Suprapubic skin (tissue), 4 donors: ENCODE results near the gene ADD3. TPM values are rescaled to one million over a fixed set of nuclear protein-coding genes. Genes with fewer than 3 reads are reported as not detected.

Experiments used
- DNase-seq, 2 donors: peaks; one replicate each; pipeline ENCODE4 v3.0.0-alpha.2; 2019; ENCODE audit warnings: low spot score in 2 of 2
- H3K27ac ChIP-seq: fragments of 200-600 bp; sonication (generic); one replicate; pipeline ENCODE4 v1.5.1; 2019
- H3K27me3 ChIP-seq: fragments of 200-600 bp; sonication (generic); one replicate; pipeline ENCODE4 v1.5.1; 2019
- H3K36me3 ChIP-seq: fragments of 200-600 bp; sonication (generic); one replicate; pipeline ENCODE4 v1.5.1; 2019
- H3K4me1 ChIP-seq: fragments of 200-600 bp; sonication (generic); one replicate; pipeline ENCODE4 v1.5.1; 2019
- H3K4me3 ChIP-seq: fragments of 200-600 bp; sonication (generic); one replicate; pipeline ENCODE4 v1.5.1; 2019; ENCODE audit warnings: mild to moderate bottlenecking
- H3K9me3 ChIP-seq: fragments of 200-600 bp; sonication (generic); one replicate; pipeline ENCODE4 v1.5.1; 2019
- EP300 ChIP-seq: sonication (generic); formaldehyde crosslinking; IDR thresholded peaks from one replicate; pipeline ENCODE4 v1.6.1; 2017; ENCODE audit warnings: antibody characterized with exemption
- POLR2A ChIP-seq, 2 donors: fragments of 450-650 bp; IDR thresholded peaks; one replicate each; pipeline ENCODE4 v1.6.1; 2017; ENCODE audit warnings: antibody characterized with exemption in 2 of 2, mild to moderate bottlenecking in 2 of 2, moderate library complexity in 2 of 2
- POLR2AphosphoS5 ChIP-seq, 3 donors: sonication (generic); formaldehyde crosslinking; IDR thresholded peaks; one replicate each; pipeline ENCODE4 v1.6.1; 2017; ENCODE audit warnings: antibody characterized with exemption in 3 of 3
- WGBS: methylation state at CpG from one replicate; pipeline ENCODE4 v1.1.5; 2018; 5-methylcytosine and 5-hydroxymethylcytosine counted together
- total RNA-seq, 4 donors: library from RNA; depleted of rRNA; stranded (reverse); fragments of >200 nt; gene quantifications; one replicate each; pipeline ENCODE4 v1.1.0, GENCODE V29; 2016
- TF ChIP-seq, protein P1 (sequence below), 2 donors: fragments of 200-600 bp in 1 of 2; fragments of 450-650 bp in 1 of 2; sonication (generic) in 1 of 2; IDR thresholded peaks; one replicate each; pipeline ENCODE4 v1.5.1; 2016 to 2019; ENCODE audit warnings: antibody characterized with exemption in 2 of 2, mild to moderate bottlenecking in 1 of 2, moderate library complexity in 1 of 2

Gene ADD3
- total RNA-seq, 4 donors from 2014 or later, result 72.6 to 335 (median 279) TPM

DNA sequence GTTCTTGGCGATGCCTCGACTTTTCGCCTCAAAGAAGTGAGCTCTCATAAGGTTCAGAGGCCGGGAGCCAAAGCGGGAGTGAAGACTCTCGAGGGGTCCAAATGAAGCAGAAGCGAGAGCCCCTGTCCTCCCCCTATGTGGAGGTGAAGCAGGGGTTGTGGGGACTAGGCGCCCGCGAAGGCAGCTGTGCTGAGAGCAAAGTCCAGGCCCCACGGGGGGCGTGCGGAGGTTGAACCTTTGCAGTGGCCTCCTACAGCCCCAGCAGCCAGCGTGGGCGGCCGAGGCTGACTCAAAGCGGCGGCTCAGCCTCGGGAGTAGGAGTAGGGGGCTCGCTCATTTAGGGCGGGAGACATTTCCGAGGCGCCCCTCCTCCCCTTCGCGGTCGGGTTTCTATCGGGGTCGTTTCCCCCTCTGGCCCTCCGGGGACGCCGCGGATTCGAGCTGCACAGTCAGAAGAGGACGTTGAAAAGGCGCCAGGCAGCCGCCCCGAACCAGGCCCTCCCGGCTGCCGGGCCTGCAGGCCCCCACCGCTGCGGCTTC is 553 bp upstream of the ADD3 start:
- TF ChIP-seq, protein P1, sequence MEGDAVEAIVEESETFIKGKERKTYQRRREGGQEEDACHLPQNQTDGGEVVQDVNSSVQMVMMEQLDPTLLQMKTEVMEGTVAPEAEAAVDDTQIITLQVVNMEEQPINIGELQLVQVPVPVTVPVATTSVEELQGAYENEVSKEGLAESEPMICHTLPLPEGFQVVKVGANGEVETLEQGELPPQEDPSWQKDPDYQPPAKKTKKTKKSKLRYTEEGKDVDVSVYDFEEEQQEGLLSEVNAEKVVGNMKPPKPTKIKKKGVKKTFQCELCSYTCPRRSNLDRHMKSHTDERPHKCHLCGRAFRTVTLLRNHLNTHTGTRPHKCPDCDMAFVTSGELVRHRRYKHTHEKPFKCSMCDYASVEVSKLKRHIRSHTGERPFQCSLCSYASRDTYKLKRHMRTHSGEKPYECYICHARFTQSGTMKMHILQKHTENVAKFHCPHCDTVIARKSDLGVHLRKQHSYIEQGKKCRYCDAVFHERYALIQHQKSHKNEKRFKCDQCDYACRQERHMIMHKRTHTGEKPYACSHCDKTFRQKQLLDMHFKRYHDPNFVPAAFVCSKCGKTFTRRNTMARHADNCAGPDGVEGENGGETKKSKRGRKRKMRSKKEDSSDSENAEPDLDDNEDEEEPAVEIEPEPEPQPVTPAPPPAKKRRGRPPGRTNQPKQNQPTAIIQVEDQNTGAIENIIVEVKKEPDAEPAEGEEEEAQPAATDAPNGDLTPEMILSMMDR (IDR thresholded peaks at IDR 0.05), result no peak
- TF ChIP-seq EP300, result no peak
- TF ChIP-seq POLR2A (IDR thresholded peaks at IDR 0.05), result peak in 1 of 2 donors; percentile 41
- H3K9me3 ChIP-seq, result no peaks in the 10 kb centered on the region
- no peaks in the 10 kb centered on the region for H3K36me3 ChIP-seq
- H3K27me3 ChIP-seq, result no peaks in the 10 kb centered on the region
- peak overlapping the region; percentile 98 for H3K27ac ChIP-seq
- DNase-seq, result peak in 1 of 2 donors; percentile 84
- peaks cover 73% of the 10 kb centered on the region for H3K4me1 ChIP-seq
- WGBS, result 23% methylated on average over 4 of the region's 41 CpGs
- peak overlapping the region; percentile 67 for H3K4me3 ChIP-seq

- DNase-seq, result no peak
- H3K4me3 ChIP-seq, result peak overlapping the region; percentile 67
- peaks cover 72% of the 10 kb centered on the region for H3K4me1 ChIP-seq
- no peak for TF ChIP-seq POLR2A (IDR thresholded peaks at IDR 0.05)
- TF ChIP-seq EP300, result no peak
- 1% methylated on average over 21 of the region's 30 CpGs for WGBS
- no peaks in the 10 kb centered on the region for H3K36me3 ChIP-seq
- peak overlapping the region; percentile 98 for H3K27ac ChIP-seq
- no peaks in the 10 kb centered on the region for H3K27me3 ChIP-seq
- H3K9me3 ChIP-seq, result no peaks in the 10 kb centered on the region
Observed at GRCh38 chr10:110008518-110009339, 945 bp downstream of the ADD3 start.

GRCh38 chr10:110009736-110010475 is 2.1 kb downstream of the ADD3 start:
- no peak for DNase-seq
- peaks cover 70% of the 10 kb centered on the region for H3K4me1 ChIP-seq

GRCh38 chr10:110010486-110011378 is 2.9 kb downstream of the ADD3 start:
- H3K9me3 ChIP-seq, result no peaks in the 10 kb centered on the region
- 70% methylated on average over 2 of the region's 2 CpGs for WGBS
- peaks cover 70% of the 10 kb centered on the region for H3K4me1 ChIP-seq
- H3K4me3 ChIP-seq, result peak overlapping the region; percentile 67
- no peak for DNase-seq
- H3K27me3 ChIP-seq, result no peaks in the 10 kb centered on the region
- no peaks in the 10 kb centered on the region for H3K36me3 ChIP-seq
- H3K27ac ChIP-seq, result no peak overlapping the region
- no peak for TF ChIP-seq POLR2A (IDR thresholded peaks at IDR 0.05)

More at GRCh38 chr10:110009736-110010475, 2.1 kb downstream of the ADD3 start:
- Histone ChIP-seq H3K27ac (no peak overlapping the region), H3K9me3 (no peaks in the 10 kb centered on the region), H3K36me3 (no peaks in the 10 kb centered on the region), H3K4me3 (peak overlapping the region; percentile 67), H3K27me3 (no peaks in the 10 kb centered on the region)
- WGBS, result 47% methylated on average over 4 of the region's 4 CpGs
- TF ChIP-seq, protein P1 (IDR thresholded peaks at IDR 0.05), result no peak
- TF ChIP-seq POLR2A (IDR thresholded peaks at IDR 0.05) (no peak), POLR2AphosphoS5 (IDR thresholded peaks at IDR 0.05) (no peak), EP300 (no peak)

DNA sequence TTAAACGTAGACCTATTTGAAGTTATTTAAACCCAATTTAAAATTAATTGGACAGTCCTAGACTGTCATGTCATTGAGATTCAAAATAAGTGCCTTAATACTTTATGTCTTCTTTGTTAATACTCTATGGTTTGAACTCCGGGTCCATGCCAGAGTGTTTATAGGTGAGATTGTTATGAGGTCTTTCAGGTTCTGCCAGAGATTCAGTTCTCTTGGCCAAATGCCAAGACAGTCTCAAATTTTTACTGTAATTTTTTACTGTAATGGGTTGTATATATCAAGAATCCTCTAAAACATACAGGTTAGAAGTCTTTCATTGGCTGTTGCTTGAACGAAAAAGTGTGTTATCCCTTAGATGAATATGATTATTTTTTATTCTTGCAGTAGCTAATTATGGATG is 3.9 kb downstream of the ADD3 start:
- H3K9me3 ChIP-seq, result no peaks in the 10 kb centered on the region
- WGBS, result 43% methylated on average over 3 of the region's 3 CpGs
- H3K27me3 ChIP-seq, result no peaks in the 10 kb centered on the region
- peaks cover 70% of the 10 kb centered on the region for H3K4me1 ChIP-seq
- TF ChIP-seq EP300, result no peak
- TF ChIP-seq POLR2A (IDR thresholded peaks at IDR 0.05), result no peak
- no peak for TF ChIP-seq POLR2AphosphoS5 (IDR thresholded peaks at IDR 0.05)
- TF ChIP-seq, protein P1 (IDR thresholded peaks at IDR 0.05), result no peak
- no peak overlapping the region for H3K27ac ChIP-seq
- DNase-seq, result no peak
- no peak overlapping the region for H3K4me3 ChIP-seq
- H3K36me3 ChIP-seq, result no peaks in the 10 kb centered on the region
